Right lobe of liver (tissue), 6 donors: ENCODE data around the gene PERM1. TPM values are rescaled to one million over a fixed set of nuclear protein-coding genes. Genes with fewer than 3 reads are reported as not detected.

Source experiments
- ATAC-seq, 4 donors: fragments of 200-7000 bp; cut with Tn5 transposase; one replicate each; pipeline ENCODE4 v1.9.1; 2020; ENCODE audit warnings: mild to moderate bottlenecking in 4 of 4, moderate library complexity in 4 of 4
- DNase-seq, 3 donors: peaks; one replicate each; pipeline ENCODE4 v3.0.0-alpha.2; 2020
- H3K27ac ChIP-seq, 3 donors: fragments of 200-600 bp; one replicate each; pipeline ENCODE4 v1.8.0; 2022
- H3K27me3 ChIP-seq, 2 donors: fragments of 200-600 bp; one replicate each; pipeline ENCODE4 v1.8.0; 2022
- H3K36me3 ChIP-seq, 4 donors: fragments of 200-600 bp; sonication (generic) in 1 of 4; one replicate each; pipeline versions ENCODE4 v1.5.1 to v1.8.0; 2017 to 2022; ENCODE audit warnings: control low read depth in 1 of 4
- H3K4me1 ChIP-seq, 4 donors: fragments of 200-600 bp; sonication (generic) in 1 of 4; one replicate each; pipeline versions ENCODE4 v1.5.1 to v1.8.0; 2017 to 2022; ENCODE audit warnings: control low read depth in 1 of 4
- H3K4me3 ChIP-seq, 3 donors: fragments of 200-600 bp; one replicate each; pipeline ENCODE4 v1.8.0; 2022
- H3K9me3 ChIP-seq, 4 donors: fragments of 200-600 bp; sonication (generic) in 1 of 4; one replicate each; pipeline versions ENCODE4 v1.5.1 to v1.8.0; 2017 to 2022; ENCODE audit warnings: control low read depth in 1 of 4
- POLR2A ChIP-seq: fragments of 450-650 bp; IDR thresholded peaks from one replicate; pipeline ENCODE4 v1.6.1; 2017; ENCODE audit warnings: antibody characterized with exemption, mild to moderate bottlenecking
- WGBS: methylation state at CpG from one replicate; pipeline ENCODE4 v1.1.6; 2018; ENCODE audit warnings: low coverage, low lambda C conversion rate; ENCODE audit not compliant: insufficient coverage; ENCODE audit errors: missing lambda C conversion rate; 5-methylcytosine and 5-hydroxymethylcytosine counted together
- intact Hi-C, 2 donors: fragments of 100-400 bp; cut with DNase I; formaldehyde crosslinking; loops; one replicate each; pipeline versions ENCODE4 v1.11.2 to v1.14.1; 2022
- total RNA-seq, 6 experiments: library from RNA; depleted of rRNA in 2 of 6; stranded (reverse); fragments of >200 nt in 2 of 6; fragmentation: NEBNext Ultra II Directional in 3 of 6; extraction: Animal tissue kit (Norgen Biotek cat#: 25700) in 3 of 6; gene quantifications; one replicate each; pipeline versions ENCODE4 v1.1.0 to v1.2.4, GENCODE V29; 2016 to 2023
- TF ChIP-seq, protein P1 (sequence below), 4 donors: fragments of 200-600 bp in 3 of 4; fragments of 450-650 bp in 1 of 4; IDR thresholded peaks; one replicate each; pipeline versions ENCODE4 v1.5.1 to v1.8.0; 2016 to 2022; ENCODE audit warnings: antibody characterized with exemption in 4 of 4, mild to moderate bottlenecking in 2 of 4
- donor health status: DM: no; HTN: yes; CAD: no.
- donor health status: DM: no; HTN: no; CAD: no.
- donor health status: DM: no; HTN: no; CAD: no.
- donor health status: DM: no; HTN: yes; CAD: no.
- donor health status: DM: no; HTN: yes; CAD: no.

Gene PERM1
- total RNA-seq, 6 experiments from 2014 or later: 0.18 to 0.46 (median 0.28) TPM; not detected in 2

DNA sequence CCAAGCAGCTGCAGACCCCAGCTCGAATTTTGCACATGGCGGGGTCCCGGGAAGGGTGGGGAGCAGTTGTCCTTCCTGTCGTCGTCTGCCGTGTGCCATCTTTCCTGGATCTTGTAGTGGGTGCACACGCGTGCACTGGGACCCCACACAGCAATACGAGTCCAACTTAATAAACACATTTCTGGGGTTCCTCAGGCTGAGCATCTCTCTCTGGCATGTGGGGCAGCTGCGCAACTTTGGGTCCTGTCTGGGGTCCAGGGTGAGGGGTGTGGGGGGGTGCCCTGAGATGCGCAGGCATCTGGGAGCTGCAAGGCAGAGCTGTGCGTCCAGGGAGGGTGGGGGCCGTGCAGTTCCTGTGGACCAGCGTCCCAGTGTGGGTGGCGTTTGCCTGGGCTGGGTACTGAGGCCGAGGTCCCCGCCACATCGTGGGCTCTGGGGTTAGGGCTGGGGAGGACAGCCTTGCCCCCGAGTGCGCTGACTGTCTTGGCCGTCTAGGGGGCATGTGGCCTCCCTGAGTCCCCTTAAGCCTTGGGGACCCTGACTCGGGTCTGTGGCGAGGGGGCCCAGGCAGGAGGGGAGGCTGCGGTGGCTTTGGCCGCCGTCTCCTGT lies 16.3 kb downstream of the PERM1 start:
- WGBS: 100% methylated on average over 2 of the region's 26 CpGs
- intact Hi-C loops: no loop called here
- no peak for ATAC-seq
- no peak for DNase-seq
- Histone ChIP-seq H3K9me3 (no peaks in the 10 kb centered on the region), H3K4me1 (peaks cover 0 to 8% (median 2%) of the 10 kb centered on the region in 4 donors), H3K27me3 (peaks cover 0 to 4% of the 10 kb centered on the region in 2 donors), H3K27ac (no peak overlapping the region), H3K4me3 (no peak overlapping the region), H3K36me3 (no peaks in the 10 kb centered on the region)
- TF ChIP-seq, protein P1, sequence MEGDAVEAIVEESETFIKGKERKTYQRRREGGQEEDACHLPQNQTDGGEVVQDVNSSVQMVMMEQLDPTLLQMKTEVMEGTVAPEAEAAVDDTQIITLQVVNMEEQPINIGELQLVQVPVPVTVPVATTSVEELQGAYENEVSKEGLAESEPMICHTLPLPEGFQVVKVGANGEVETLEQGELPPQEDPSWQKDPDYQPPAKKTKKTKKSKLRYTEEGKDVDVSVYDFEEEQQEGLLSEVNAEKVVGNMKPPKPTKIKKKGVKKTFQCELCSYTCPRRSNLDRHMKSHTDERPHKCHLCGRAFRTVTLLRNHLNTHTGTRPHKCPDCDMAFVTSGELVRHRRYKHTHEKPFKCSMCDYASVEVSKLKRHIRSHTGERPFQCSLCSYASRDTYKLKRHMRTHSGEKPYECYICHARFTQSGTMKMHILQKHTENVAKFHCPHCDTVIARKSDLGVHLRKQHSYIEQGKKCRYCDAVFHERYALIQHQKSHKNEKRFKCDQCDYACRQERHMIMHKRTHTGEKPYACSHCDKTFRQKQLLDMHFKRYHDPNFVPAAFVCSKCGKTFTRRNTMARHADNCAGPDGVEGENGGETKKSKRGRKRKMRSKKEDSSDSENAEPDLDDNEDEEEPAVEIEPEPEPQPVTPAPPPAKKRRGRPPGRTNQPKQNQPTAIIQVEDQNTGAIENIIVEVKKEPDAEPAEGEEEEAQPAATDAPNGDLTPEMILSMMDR (IDR thresholded peaks at IDR 0.05): no peak
- no peak for TF ChIP-seq POLR2A

DNA sequence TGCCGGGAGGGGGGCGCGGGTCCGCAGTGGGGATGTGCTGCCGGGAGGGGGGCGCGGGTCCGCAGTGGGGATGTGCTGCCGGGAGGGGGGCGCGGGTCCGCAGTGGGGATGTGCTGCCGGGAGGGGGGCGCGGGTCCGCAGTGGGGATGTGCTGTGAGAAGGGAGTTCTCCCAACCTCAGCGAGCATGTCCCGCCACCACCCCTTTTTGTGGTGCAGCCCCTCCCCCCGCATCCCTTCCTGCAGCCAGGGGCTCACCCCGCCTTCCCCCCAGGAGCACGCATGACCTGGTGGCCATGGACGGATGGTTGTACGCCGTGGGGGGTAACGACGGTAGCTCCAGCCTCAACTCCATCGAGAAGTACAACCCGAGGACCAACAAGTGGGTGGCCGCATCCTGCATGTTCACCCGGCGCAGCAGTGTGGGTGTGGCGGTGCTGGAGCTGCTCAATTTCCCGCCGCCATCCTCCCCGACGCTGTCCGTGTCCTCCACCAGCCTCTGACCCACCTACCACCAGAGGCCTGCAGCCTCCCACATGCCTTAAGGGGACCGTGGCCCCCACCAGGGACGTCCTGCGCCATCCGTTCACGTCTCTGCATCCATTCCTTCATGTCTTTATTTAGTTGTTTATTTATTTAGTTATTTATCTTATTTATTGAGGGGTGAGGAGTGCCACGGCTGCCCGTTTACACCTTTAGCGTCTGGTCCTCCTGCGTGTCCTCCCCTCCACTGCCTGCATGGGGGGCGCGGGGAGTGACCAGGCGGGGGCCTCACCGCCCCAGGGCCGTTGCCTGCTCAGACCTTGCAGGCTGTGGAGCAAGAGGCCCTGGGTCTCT lies 17.0 kb downstream of the PERM1 start:
- Histone ChIP-seq H3K36me3 (no peaks in the 10 kb centered on the region), H3K4me3 (no peak overlapping the region), H3K9me3 (no peaks in the 10 kb centered on the region), H3K4me1 (peaks cover 0 to 8% (median 2%) of the 10 kb centered on the region in 4 donors), H3K27ac (no peak overlapping the region), H3K27me3 (no peaks in the 10 kb centered on the region)
- DNase-seq: no peak
- ATAC-seq: no peak
- intact Hi-C loops: no loop called here
- TF ChIP-seq POLR2A: no peak
- TF ChIP-seq, protein P1 (IDR thresholded peaks at IDR 0.05): no peak
- WGBS: 74% methylated on average over 6 of the region's 51 CpGs

DNA sequence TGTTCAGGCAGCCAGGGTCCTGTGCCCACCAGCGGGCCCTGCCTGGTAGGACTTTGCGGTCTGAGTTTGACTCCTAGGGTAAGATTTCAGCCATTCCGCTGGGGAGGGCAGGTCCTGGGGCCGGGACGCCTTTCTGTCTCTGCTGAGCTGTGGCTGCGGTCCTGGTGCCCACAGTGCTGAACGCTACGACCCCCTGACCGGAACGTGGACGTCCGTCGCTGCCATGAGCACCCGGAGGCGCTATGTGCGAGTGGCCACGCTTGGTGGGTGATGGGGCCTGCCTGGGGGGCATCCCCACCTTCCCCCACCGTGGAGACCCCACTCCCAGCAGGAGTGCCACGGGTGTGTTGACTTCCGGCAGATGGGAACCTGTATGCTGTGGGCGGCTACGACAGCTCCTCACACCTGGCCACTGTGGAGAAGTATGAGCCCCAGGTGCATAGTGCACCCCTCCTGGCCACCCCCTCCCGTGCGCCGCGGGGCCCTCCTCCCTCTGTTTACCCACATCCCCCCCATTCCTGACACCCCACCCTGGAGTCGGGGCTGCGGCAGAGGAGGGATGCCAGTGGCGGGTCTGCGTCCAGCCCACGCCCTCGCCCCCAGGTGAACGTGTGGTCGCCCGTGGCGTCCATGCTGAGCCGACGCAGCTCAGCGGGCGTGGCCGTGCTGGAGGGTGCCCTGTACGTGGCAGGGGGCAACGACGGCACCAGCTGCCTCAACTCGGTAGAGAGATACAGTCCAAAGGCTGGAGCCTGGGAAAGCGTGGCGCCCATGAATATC lies 18.0 kb downstream of the PERM1 start:
- peaks cover 0 to 12% (median 2%) of the 10 kb centered on the region in 4 donors for H3K4me1 ChIP-seq
- H3K27ac ChIP-seq: no peak overlapping the region
- intact Hi-C loops: no loop called here
- no peaks in the 10 kb centered on the region for H3K27me3 ChIP-seq
- ATAC-seq: no peak
- TF ChIP-seq POLR2A: no peak
- TF ChIP-seq, protein P1 (IDR thresholded peaks at IDR 0.05): no peak
- no peaks in the 10 kb centered on the region for H3K9me3 ChIP-seq
- no peak overlapping the region for H3K4me3 ChIP-seq
- 100% methylated on average over 1 of the region's 47 CpGs for WGBS
- no peaks in the 10 kb centered on the region for H3K36me3 ChIP-seq
- DNase-seq: no peak

DNA sequence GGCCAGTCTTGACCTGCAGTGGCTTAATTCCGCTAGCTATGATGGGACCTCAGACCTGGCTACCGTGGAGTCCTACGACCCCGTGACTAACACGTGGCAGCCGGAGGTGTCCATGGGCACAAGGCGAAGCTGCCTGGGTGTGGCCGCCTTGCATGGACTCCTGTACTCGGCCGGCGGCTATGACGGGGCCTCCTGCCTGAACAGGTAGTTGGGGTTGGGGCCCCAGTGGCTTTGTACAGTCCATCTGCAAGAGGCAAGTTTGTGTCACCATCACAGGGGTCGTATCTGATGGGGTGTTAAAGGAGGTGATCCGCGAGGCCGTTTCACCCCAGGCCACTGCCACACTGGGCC lies 18.6 kb downstream of the PERM1 start:
- Histone ChIP-seq H3K27me3 (no peaks in the 10 kb centered on the region), H3K4me3 (no peak overlapping the region), H3K4me1 (peaks cover 0 to 15% (median 2%) of the 10 kb centered on the region in 4 donors), H3K36me3 (no peaks in the 10 kb centered on the region), H3K9me3 (no peaks in the 10 kb centered on the region), H3K27ac (no peak overlapping the region)
- DNase-seq (no peak), ATAC-seq (no peak)
- WGBS: no CpG with 5 or more reads among the region's 16 CpGs
- intact Hi-C loops: no loop called here
- no peak for TF ChIP-seq POLR2A
- TF ChIP-seq, protein P1 (IDR thresholded peaks at IDR 0.05): no peak
